H9 (cell line): ENCODE results near the gene GRM5. TPM values are rescaled to one million over a fixed set of nuclear protein-coding genes. Genes with fewer than 3 reads are reported as not detected.

Experiments
- DNase-seq: peaks from one replicate; pipeline ENCODE4 v3.0.0-alpha.2; 2017
- H2AFZ ChIP-seq: one replicate; pipeline ENCODE4 v1.6.1; 2013; ENCODE audit warnings: mild to moderate bottlenecking, low read length, control low read depth, moderate library complexity
- H2AK5ac ChIP-seq: 2 replicates; pipeline ENCODE4 v1.6.1; 2013; ENCODE audit warnings: low read length, control low read depth, mixed read lengths; ENCODE audit not compliant: insufficient read length
- H2BK120ac ChIP-seq: one replicate; pipeline ENCODE4 v1.6.1; 2013; ENCODE audit warnings: low read depth, mild to moderate bottlenecking, low read length, control low read depth, inconsistent platforms; ENCODE audit not compliant: poor library complexity, severe bottlenecking
- H2BK12ac ChIP-seq: 2 replicates; pipeline ENCODE4 v1.6.1; 2013; ENCODE audit warnings: low read length, control low read depth, mixed read lengths, low read depth; ENCODE audit not compliant: insufficient read length
- H2BK15ac ChIP-seq: 2 replicates; pipeline ENCODE4 v1.6.1; 2013; ENCODE audit warnings: low read depth, low read length, control low read depth
- H2BK20ac ChIP-seq: one replicate; pipeline ENCODE4 v1.6.1; 2013; ENCODE audit warnings: low read depth, mild to moderate bottlenecking, low read length, control low read depth, inconsistent platforms; ENCODE audit not compliant: poor library complexity, severe bottlenecking
- H2BK5ac ChIP-seq: 2 replicates; pipeline ENCODE4 v1.6.1; 2013; ENCODE audit warnings: low read length, control low read depth, mixed read lengths; ENCODE audit not compliant: insufficient read length
- H3K14ac ChIP-seq: 2 replicates; pipeline ENCODE4 v1.6.1; 2013; ENCODE audit warnings: low read length, control low read depth; ENCODE audit not compliant: insufficient read depth
- H3K18ac ChIP-seq: 2 replicates; pipeline ENCODE4 v1.6.1; 2013; ENCODE audit warnings: low read depth, mild to moderate bottlenecking, mixed read lengths, low read length, control low read depth; ENCODE audit not compliant: insufficient read length
- H3K23ac ChIP-seq: 2 replicates; pipeline ENCODE4 v1.6.1; 2013; ENCODE audit warnings: low read length, control low read depth, mixed read lengths, low read depth; ENCODE audit not compliant: insufficient read length
- H3K23me2 ChIP-seq: 2 replicates; pipeline ENCODE4 v1.6.1; 2013; ENCODE audit warnings: low read depth, mild to moderate bottlenecking, mixed read lengths, low read length, control low read depth; ENCODE audit not compliant: insufficient read length, poor library complexity, severe bottlenecking
- H3K27ac ChIP-seq: 2 replicates; pipeline ENCODE4 v1.5.1; 2013; ENCODE audit warnings: low read length, control low read depth, mixed read lengths, low read depth; ENCODE audit not compliant: insufficient read length
- H3K27me3 ChIP-seq: 2 replicates; pipeline ENCODE4 v1.6.1; 2013; ENCODE audit warnings: low read length, control low read depth, inconsistent platforms; ENCODE audit not compliant: insufficient read depth
- H3K4ac ChIP-seq: 2 replicates; pipeline ENCODE4 v1.6.1; 2013; ENCODE audit warnings: low read depth, mild to moderate bottlenecking, control low read depth, inconsistent platforms, low read length, moderate library complexity
- H3K4me1 ChIP-seq: 2 replicates; pipeline ENCODE4 v1.6.1; 2013; ENCODE audit warnings: low read length, control low read depth, inconsistent platforms; ENCODE audit not compliant: insufficient read depth
- H3K4me2 ChIP-seq: 2 replicates; pipeline ENCODE4 v1.6.1; 2013; ENCODE audit warnings: low read length, control low read depth, mixed read lengths; ENCODE audit not compliant: insufficient read length, insufficient read depth
- H3K56ac ChIP-seq: 2 replicates; pipeline ENCODE4 v1.6.1; 2013; ENCODE audit warnings: low read depth, mild to moderate bottlenecking, mixed read lengths, low read length, control low read depth; ENCODE audit not compliant: insufficient read length
- H3K79me1 ChIP-seq: 2 replicates; pipeline ENCODE4 v1.6.1; 2013; ENCODE audit warnings: low read depth, mild to moderate bottlenecking, moderate library complexity, low read length, control low read depth, inconsistent platforms; ENCODE audit not compliant: insufficient read depth, poor library complexity, severe bottlenecking
- H3K79me2 ChIP-seq: 2 replicates; pipeline ENCODE4 v1.6.1; 2013; ENCODE audit warnings: low read length, control low read depth, inconsistent platforms; ENCODE audit not compliant: insufficient read depth
- H3K9ac ChIP-seq: 2 replicates; pipeline ENCODE4 v1.6.1; 2013; ENCODE audit warnings: low read length, control low read depth, mixed read lengths; ENCODE audit not compliant: insufficient read length; ENCODE audit errors: extremely low read depth
- H3K9me3 ChIP-seq: one replicate; pipeline ENCODE4 v1.6.1; 2013; ENCODE audit warnings: low read depth, low read length, inconsistent platforms; ENCODE audit not compliant: control insufficient read depth
- H3T11ph ChIP-seq: one replicate; pipeline ENCODE4 v1.6.1; 2013; ENCODE audit warnings: mild to moderate bottlenecking, low read length, control low read depth, inconsistent platforms
- H4K20me1 ChIP-seq: one replicate; pipeline ENCODE4 v1.6.1; 2013; ENCODE audit not compliant: control insufficient read depth, insufficient read length, insufficient read depth
- H4K5ac ChIP-seq: 2 replicates; pipeline ENCODE4 v1.6.1; 2013; ENCODE audit warnings: low read depth, mild to moderate bottlenecking, mixed read lengths, low read length, control low read depth; ENCODE audit not compliant: insufficient read length
- H4K8ac ChIP-seq: replicated peaks from 2 replicates; pipeline ENCODE4 v1.6.1; 2013; ENCODE audit warnings: low read length, control low read depth, mixed read lengths, low read depth; ENCODE audit not compliant: insufficient read length
- H4K91ac ChIP-seq: 2 replicates; pipeline ENCODE4 v1.6.1; 2013; ENCODE audit warnings: low read depth, mild to moderate bottlenecking, moderate library complexity, mixed read lengths, low read length, control low read depth; ENCODE audit not compliant: insufficient read length
- H3K27ac Mint-ChIP-seq, 3 experiments: 2 replicates in 2 of 3; 3 replicates in 1 of 3; pipeline ENCODE4 v1.8.0; 2020 to 2021; ENCODE audit warnings: mixed read lengths in 3 of 3, mild to moderate bottlenecking in 1 of 3, moderate library complexity in 1 of 3
- H3K27me3 Mint-ChIP-seq: 2 replicates; pipeline ENCODE4 v1.8.0; 2021; ENCODE audit warnings: low read depth, mild to moderate bottlenecking, moderate library complexity, mixed read lengths
- H3K36me3 Mint-ChIP-seq, 3 experiments: 2 replicates in 2 of 3; 3 replicates in 1 of 3; pipeline ENCODE4 v1.8.0; 2020 to 2021; ENCODE audit warnings: low read depth in 3 of 3, mixed read lengths in 3 of 3; ENCODE audit not compliant: insufficient read depth in 1 of 3
- H3K4me1 Mint-ChIP-seq, 2 experiments: 2 replicates each; pipeline ENCODE4 v1.8.0; 2020; ENCODE audit warnings: mixed read lengths in 2 of 2
- H3K4me3 Mint-ChIP-seq, 2 experiments: 2 replicates in 1 of 2; 3 replicates in 1 of 2; pipeline ENCODE4 v1.8.0; 2020 to 2021; ENCODE audit warnings: mild to moderate bottlenecking in 2 of 2, mixed read lengths in 2 of 2, moderate library complexity in 1 of 2
- H3K9me3 Mint-ChIP-seq, 2 experiments: 2 replicates in 1 of 2; 3 replicates in 1 of 2; pipeline ENCODE4 v1.8.0; 2020; ENCODE audit warnings: mild to moderate bottlenecking in 2 of 2, mixed read lengths in 2 of 2, moderate library complexity in 1 of 2
- CTCF ChIP-seq: fragments of 200-600 bp; sonication (generic); conservative IDR thresholded peaks from 3 replicates; pipeline ENCODE4 v1.8.0; 2021; ENCODE audit warnings: antibody characterized with exemption, mild to moderate bottlenecking
- WGBS: extraction: QIAGEN DNeasy Blood & Tissue Kit; methylation state at CpG from one replicate; pipeline ENCODE4 v1.1.7; 2013; ENCODE audit warnings: missing lambda C conversion rate, low lambda C conversion rate, mixed read lengths; ENCODE audit not compliant: insufficient read length; ENCODE audit errors: extremely low coverage; 5-methylcytosine and 5-hydroxymethylcytosine counted together
- total RNA-seq: library from RNA; stranded (reverse); gene quantifications from 2 replicates; pipeline ENCODE4 v1.2.1, GENCODE V29; 2021

Gene GRM5
- total RNA-seq, 1 experiment from 2014 or later = not detected

DNA sequence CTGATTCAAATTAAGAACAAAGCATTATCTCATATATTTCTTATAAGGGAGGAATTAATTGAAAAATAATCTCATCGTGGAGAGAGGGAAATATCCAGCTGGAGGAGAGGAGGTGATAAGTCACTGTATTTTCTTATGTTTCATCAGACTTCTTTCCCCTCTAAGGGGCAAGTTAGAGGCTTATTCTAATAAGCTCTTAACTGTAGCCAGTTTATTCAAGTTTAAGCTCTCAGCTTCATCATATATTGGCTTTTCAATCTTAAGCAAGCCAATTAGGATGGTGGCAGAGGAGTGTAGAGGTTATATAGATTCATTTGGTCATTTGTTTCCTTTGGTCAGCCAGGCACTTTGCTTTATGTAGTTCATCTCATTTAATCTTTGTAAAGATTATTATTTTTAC lies 256.7 kb downstream of the GRM5 start:
- Histone ChIP-seq H3K4ac (no peak overlapping the region), H2BK120ac (no peak overlapping the region), H4K20me1 (no peaks in the 10 kb centered on the region), H3K4me2 (no peak overlapping the region), H3T11ph (no peak overlapping the region), H2AK5ac (no peak overlapping the region), H3K79me2 (no peaks in the 10 kb centered on the region), H3K23me2 (no peaks in the 10 kb centered on the region), H3K4me1 (no peaks in the 10 kb centered on the region), H3K56ac (no peak overlapping the region), H3K9ac (no peak overlapping the region), H2BK5ac (no peak overlapping the region), H4K5ac (no peak overlapping the region), H3K27me3 (no peaks in the 10 kb centered on the region), H2BK20ac (no peak overlapping the region), H3K79me1 (no peaks in the 10 kb centered on the region), H2BK12ac (no peak overlapping the region), H4K91ac (no peak overlapping the region), H2BK15ac (no peak overlapping the region), H3K9me3 (no peaks in the 10 kb centered on the region), H3K14ac (no peak overlapping the region), H4K8ac (no peak overlapping the region), H3K23ac (no peak overlapping the region), H2AFZ (no peak overlapping the region), H3K18ac (no peak overlapping the region), H3K27ac (no peak overlapping the region)
- Mint-ChIP-seq H3K27me3 (no peaks in the 10 kb centered on the region), H3K9me3 (peaks cover 2% of the 10 kb centered on the region in 2 experiments; a peak in 2 of 5 replicates), H3K4me3 (no peak overlapping the region), H3K27ac (no peak overlapping the region), H3K4me1 (peaks cover 12 to 21% of the 10 kb centered on the region in 2 experiments), H3K36me3 (no peaks in the 10 kb centered on the region)
- TF ChIP-seq CTCF = no peak
- DNase-seq = no peak
- no CpG with 5 or more reads among the region's 1 CpG for WGBS
